Loucy (cell line): ENCODE data around the gene CCDC158.

Source experiments
- CTCF ChIP-seq: fragments of 200-600 bp; sonication (generic); conservative IDR thresholded peaks from 2 replicates; pipeline ENCODE4 v1.5.1; 2014; ENCODE audit warnings: mild to moderate bottlenecking, antibody characterized with exemption, low read length
- EZH2phosphoT487 ChIP-seq: fragments of 200-600 bp; IDR thresholded peaks from 2 replicates; pipeline ENCODE4 v1.6.1; 2018; ENCODE audit warnings: antibody characterized with exemption, mild to moderate bottlenecking, moderate library complexity, borderline replicate concordance

- no peak for TF ChIP-seq CTCF
- no peak for TF ChIP-seq EZH2phosphoT487
Measured at GRCh38 chr4:76342803-76343202, 78.1 kb downstream of the CCDC158 start.
